Panc1 (cell line): Measurements from ENCODE around the gene POLR3K. TPM values are rescaled to one million over a fixed set of nuclear protein-coding genes. Genes with fewer than 3 reads are reported as not detected.

Experiments used
- ATAC-seq: fragments of 200-7000 bp; cut with Tn5 transposase; 2 replicates; pipeline ENCODE4 v1.9.1; 2020; ENCODE audit warnings: mild to moderate bottlenecking, moderate library complexity
- BruUV-seq: library from RNA; stranded (reverse); fragments of 400-500 nt; replicated peaks from 2 replicates; lab custom pipeline; 2021; lab: Mats Ljungman, UMichigan
- CTCF ChIA-PET: fragments of 300-600 bp; sonication (Branson Sonifier 250); formaldehyde crosslinking; loops from one replicate; lab custom pipeline; 2022; ENCODE audit warnings: antibody characterized with exemption; lab: Charles Lee
- POLR2A ChIA-PET: fragments of 300-600 bp; sonication (Branson Sonifier 250); formaldehyde crosslinking; loops from one replicate; lab custom pipeline; 2022; ENCODE audit warnings: antibody characterized with exemption; lab: Charles Lee
- DNase-seq: peaks from one replicate; pipeline ENCODE4 v3.0.0-alpha.2; 2010; ENCODE audit warnings: low read depth, low spot score
- H3K27ac ChIP-seq: 2 replicates; pipeline ENCODE4 v1.5.1; 2011; ENCODE audit warnings: mild to moderate bottlenecking, low read length, inconsistent platforms
- H3K27me3 ChIP-seq: fragments of 200-500 bp; sonication (Bioruptor generic); 2 replicates; pipeline ENCODE4 v1.6.0; 2014; ENCODE audit warnings: low read length, inconsistent platforms; ENCODE audit not compliant: control insufficient read depth, insufficient read depth
- H3K36me3 ChIP-seq: fragments of 200-500 bp; sonication (Bioruptor generic); 2 replicates; pipeline ENCODE4 v1.5.1; 2014; ENCODE audit warnings: inconsistent platforms, mild to moderate bottlenecking, low read length, moderate library complexity; ENCODE audit not compliant: control insufficient read depth, insufficient read depth
- H3K4me1 ChIP-seq: 2 replicates; pipeline ENCODE4 v1.5.1; 2011; ENCODE audit warnings: inconsistent platforms, mild to moderate bottlenecking, low read length, moderate library complexity; ENCODE audit not compliant: control insufficient read depth, insufficient read depth
- H3K4me3 ChIP-seq, 2 experiments: 2 replicates each; pipeline ENCODE4 v1.5.1; 2011 to 2012; ENCODE audit warnings: low read depth in 2 of 2, low read length in 2 of 2, mild to moderate bottlenecking in 2 of 2, inconsistent platforms in 1 of 2, moderate library complexity in 1 of 2
- H3K9me3 ChIP-seq: fragments of 200-500 bp; sonication (Bioruptor generic); 2 replicates; pipeline ENCODE4 v1.5.1; 2014; ENCODE audit warnings: low read depth, mild to moderate bottlenecking, inconsistent platforms, low read length, moderate library complexity; ENCODE audit not compliant: control insufficient read depth, insufficient read depth
- POLR2AphosphoS5 ChIP-seq: IDR thresholded peaks from 2 replicates; pipeline ENCODE4 v1.6.1; 2012; ENCODE audit warnings: mild to moderate bottlenecking, low read depth, low read length, moderate library complexity
- SIN3A ChIP-seq: IDR thresholded peaks from 2 replicates; pipeline ENCODE4 v1.6.1; 2012; ENCODE audit warnings: low read depth, mild to moderate bottlenecking, low read length, moderate library complexity, borderline replicate concordance; ENCODE audit not compliant: insufficient read depth
- TCF7L2 ChIP-seq: IDR thresholded peaks from 2 replicates; pipeline ENCODE4 v1.6.1; 2011; ENCODE audit warnings: mild to moderate bottlenecking, low read depth, low read length, inconsistent platforms
- in situ Hi-C: cut with HindIII; loops from 2 replicates; pipeline ENCODE4 v1.10.0; 2016; ENCODE audit warnings: low sequenced_read_pairs, low pct_unique_long_range_greater_than_20kb
- intact Hi-C: fragments of 100-400 bp; cut with micrococcal nuclease; formaldehyde crosslinking; loops from one replicate; pipeline ENCODE4 v1.10.0; 2022; ENCODE audit not compliant: unreplicated experiment
- total RNA-seq: library from RNA; stranded (reverse); gene quantifications from one replicate; pipeline ENCODE4 v1.2.1, GENCODE V29; 2021; ENCODE audit not compliant: unreplicated experiment
- TF ChIP-seq, protein P1 (sequence below): fragments of 450-650 bp; IDR thresholded peaks from 2 replicates; pipeline ENCODE4 v1.5.1; 2017; ENCODE audit warnings: mild to moderate bottlenecking
- TF ChIP-seq, protein P2 (sequence below), 2 experiments: IDR thresholded peaks; 2 replicates each; pipeline ENCODE4 v1.6.1; 2011 to 2012; ENCODE audit warnings: low read depth in 2 of 2, control low read depth in 1 of 2, low read length in 1 of 2, mild to moderate bottlenecking in 1 of 2, moderate library complexity in 1 of 2; ENCODE audit not compliant: insufficient read depth in 1 of 2

The POLR3K gene
- total RNA-seq, 1 experiment from 2014 or later, result 35.7 TPM

DNA sequence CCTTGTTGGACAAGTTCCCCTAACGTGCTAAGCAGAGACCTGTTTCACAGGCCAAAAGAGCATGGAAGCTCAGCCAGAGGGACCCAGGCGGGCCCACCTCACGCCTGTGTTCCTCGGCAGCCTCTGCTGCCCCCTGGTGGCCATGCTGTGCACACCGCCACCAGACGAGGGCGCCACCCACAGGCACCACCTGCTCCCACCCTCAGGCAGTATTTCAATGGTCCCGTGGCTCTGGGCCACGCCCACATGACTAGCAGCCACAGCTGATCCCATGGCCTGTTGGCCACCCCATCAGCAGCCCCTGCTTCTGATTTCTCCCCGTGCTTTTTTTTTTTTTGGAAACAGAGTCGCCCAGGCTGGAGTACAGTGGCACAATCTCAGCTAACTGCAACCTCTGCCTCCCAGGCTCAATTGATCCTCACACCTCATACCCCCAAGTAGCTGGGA, 43.5 kb upstream of the POLR3K start:
- CTCF ChIA-PET, result interaction anchor here (0.5 to 2.1 kb wide), 11 partner anchors 10 to 256 kb away, joined by 3 to 16 read pairs (median 4); partner anchors contain the start of gene AXIN1
- ATAC-seq, result peak; percentile 84
- intact Hi-C loops (loop anchor here (2.0 kb wide), 1 partner anchor 32 kb away; no protein-coding TSS in a partner anchor), in situ Hi-C loops (no loop called here)
- Histone ChIP-seq H3K27me3 (no peaks in the 10 kb centered on the region), H3K36me3 (no peaks in the 10 kb centered on the region), H3K4me1 (0 out of 2 replicates have a peak, but pooled peaks cover 2% of the 10 kb centered on the region), H3K4me3 (no peak overlapping the region), H3K9me3 (no peaks in the 10 kb centered on the region), H3K27ac (no peak overlapping the region)
- TF ChIP-seq, protein P1, sequence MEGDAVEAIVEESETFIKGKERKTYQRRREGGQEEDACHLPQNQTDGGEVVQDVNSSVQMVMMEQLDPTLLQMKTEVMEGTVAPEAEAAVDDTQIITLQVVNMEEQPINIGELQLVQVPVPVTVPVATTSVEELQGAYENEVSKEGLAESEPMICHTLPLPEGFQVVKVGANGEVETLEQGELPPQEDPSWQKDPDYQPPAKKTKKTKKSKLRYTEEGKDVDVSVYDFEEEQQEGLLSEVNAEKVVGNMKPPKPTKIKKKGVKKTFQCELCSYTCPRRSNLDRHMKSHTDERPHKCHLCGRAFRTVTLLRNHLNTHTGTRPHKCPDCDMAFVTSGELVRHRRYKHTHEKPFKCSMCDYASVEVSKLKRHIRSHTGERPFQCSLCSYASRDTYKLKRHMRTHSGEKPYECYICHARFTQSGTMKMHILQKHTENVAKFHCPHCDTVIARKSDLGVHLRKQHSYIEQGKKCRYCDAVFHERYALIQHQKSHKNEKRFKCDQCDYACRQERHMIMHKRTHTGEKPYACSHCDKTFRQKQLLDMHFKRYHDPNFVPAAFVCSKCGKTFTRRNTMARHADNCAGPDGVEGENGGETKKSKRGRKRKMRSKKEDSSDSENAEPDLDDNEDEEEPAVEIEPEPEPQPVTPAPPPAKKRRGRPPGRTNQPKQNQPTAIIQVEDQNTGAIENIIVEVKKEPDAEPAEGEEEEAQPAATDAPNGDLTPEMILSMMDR, result peak; percentile 99
- TF ChIP-seq, protein P2, sequence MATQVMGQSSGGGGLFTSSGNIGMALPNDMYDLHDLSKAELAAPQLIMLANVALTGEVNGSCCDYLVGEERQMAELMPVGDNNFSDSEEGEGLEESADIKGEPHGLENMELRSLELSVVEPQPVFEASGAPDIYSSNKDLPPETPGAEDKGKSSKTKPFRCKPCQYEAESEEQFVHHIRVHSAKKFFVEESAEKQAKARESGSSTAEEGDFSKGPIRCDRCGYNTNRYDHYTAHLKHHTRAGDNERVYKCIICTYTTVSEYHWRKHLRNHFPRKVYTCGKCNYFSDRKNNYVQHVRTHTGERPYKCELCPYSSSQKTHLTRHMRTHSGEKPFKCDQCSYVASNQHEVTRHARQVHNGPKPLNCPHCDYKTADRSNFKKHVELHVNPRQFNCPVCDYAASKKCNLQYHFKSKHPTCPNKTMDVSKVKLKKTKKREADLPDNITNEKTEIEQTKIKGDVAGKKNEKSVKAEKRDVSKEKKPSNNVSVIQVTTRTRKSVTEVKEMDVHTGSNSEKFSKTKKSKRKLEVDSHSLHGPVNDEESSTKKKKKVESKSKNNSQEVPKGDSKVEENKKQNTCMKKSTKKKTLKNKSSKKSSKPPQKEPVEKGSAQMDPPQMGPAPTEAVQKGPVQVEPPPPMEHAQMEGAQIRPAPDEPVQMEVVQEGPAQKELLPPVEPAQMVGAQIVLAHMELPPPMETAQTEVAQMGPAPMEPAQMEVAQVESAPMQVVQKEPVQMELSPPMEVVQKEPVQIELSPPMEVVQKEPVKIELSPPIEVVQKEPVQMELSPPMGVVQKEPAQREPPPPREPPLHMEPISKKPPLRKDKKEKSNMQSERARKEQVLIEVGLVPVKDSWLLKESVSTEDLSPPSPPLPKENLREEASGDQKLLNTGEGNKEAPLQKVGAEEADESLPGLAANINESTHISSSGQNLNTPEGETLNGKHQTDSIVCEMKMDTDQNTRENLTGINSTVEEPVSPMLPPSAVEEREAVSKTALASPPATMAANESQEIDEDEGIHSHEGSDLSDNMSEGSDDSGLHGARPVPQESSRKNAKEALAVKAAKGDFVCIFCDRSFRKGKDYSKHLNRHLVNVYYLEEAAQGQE (IDR thresholded peaks at IDR 0.05; ENCODE audit: insufficient read depth in 1 of 2, low read depth in 2 of 2, low read length in 1 of 2), result no peak
- TF ChIP-seq TCF7L2, result no peak
- BruUV-seq, result no TSS peak
- peak; percentile 60 for DNase-seq
- POLR2A ChIA-PET, result no interaction called here

DNA sequence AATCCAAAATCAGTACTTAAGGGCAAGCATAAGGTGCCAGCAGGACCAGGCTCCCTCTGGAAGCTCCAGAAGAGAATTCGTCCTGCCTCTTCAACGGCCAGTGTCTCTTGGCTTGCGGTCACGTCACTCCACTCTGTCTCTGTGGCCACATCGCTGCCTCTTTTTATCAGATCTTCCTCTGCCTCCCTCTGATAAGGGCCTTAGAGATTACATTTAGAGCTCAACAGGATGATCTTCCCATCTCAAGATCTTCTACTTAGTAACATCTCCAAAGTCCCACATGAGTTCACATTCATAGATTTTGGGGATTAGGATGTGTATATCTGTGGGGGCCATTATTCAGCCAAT, 41.5 kb upstream of the POLR3K start:
- Histone ChIP-seq H3K27ac (no peak overlapping the region), H3K9me3 (no peaks in the 10 kb centered on the region), H3K27me3 (no peaks in the 10 kb centered on the region), H3K4me3 (no peak overlapping the region), H3K36me3 (no peaks in the 10 kb centered on the region), H3K4me1 (0 out of 2 replicates have a peak, but pooled peaks cover 2% of the 10 kb centered on the region)
- no peak for ATAC-seq
- intact Hi-C loops, result no loop called here
- ChIA-PET POLR2A (no interaction called here), CTCF (interaction anchor here (0.8 kb wide), 1 partner anchor 29 kb away, joined by 4 read pairs; no protein-coding TSS in a partner anchor)
- no peak for TF ChIP-seq TCF7L2
- TF ChIP-seq, protein P1, result no peak
- TF ChIP-seq POLR2AphosphoS5, result no peak
- TF ChIP-seq, protein P2 (IDR thresholded peaks at IDR 0.05; ENCODE audit: insufficient read depth in 1 of 2, low read depth in 2 of 2, low read length in 1 of 2), result no peak
- TF ChIP-seq SIN3A, result no peak
- in situ Hi-C loops, result no loop called here
- DNase-seq, result no peak
- BruUV-seq, result no TSS peak
